Right forelimb (tissue), 1 donor: ENCODE data around the gene WWOX.
A peak's percentile ranks its signal among the peaks of the same experiment; 100 is the strongest.
"Not testable (repeated sequence)": the region's sequence is repeated elsewhere in the genome, so short reads cannot be mapped to it uniquely, and the experiment has no call there.

Source experiments
- DNase-seq: peaks from one replicate; pipeline ENCODE4 v3.0.0-alpha.2; 2018

Gene WWOX

GRCh38 chr16:79012671-79013434 is 913.4 kb downstream of the WWOX start:
- DNase-seq, result no peak

DNA sequence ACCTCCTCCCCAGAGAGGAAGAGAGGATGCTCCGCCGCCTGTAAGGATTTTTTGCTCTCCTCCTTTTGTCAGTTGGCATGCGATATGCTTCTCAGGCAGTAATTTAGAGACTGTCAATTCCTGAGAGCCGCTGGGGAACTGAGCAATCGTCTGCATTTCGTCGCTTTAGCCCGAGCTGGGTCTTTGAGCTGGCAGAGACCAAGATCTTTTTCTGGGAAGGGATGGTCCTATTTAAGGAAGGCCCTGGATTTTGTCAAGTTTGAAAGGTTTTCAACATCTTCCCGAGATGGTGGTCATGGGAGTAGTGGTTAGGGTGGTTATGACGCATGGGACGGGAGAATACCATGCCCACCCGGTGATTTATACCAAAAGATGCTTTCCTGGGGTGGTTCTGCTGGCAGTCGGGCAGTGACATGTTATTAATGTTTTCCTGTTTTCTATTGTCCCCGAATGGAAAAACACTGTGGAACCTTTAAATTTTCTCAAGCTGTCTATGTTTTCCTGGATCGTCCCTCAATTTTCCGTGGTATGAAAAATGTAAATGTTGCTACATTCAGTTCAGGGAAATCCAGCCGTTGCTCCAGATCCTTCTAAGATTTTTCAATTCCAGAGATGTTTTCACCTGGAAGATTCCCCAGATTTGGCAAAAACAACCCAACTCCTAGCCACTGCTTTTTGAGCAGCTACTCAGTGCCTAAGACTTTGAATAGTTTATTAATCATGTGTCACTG is 914.6 kb downstream of the WWOX start:
- peak; percentile 46 for DNase-seq

GRCh38 chr16:79018650-79019429 is 919.4 kb downstream of the WWOX start:
- no peak for DNase-seq

DNA sequence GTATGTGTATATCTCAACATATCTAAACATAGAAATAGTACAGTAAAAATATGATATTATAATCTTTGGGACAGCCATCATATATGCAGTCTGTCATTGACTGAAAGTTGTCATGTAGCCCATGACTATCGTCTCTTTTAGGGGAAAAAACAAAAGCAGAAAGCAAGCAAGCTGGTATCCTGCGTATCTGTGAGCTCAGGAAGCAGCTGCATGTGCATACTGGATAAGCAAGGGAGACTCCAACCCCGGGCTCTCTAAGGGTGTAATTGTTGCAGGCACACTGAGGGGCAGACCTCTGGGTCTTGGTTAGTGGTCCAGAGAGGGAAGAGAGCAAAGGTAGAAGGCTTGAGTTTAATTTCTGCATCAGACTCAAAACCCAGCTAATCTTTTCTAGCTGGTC is 920.0 kb downstream of the WWOX start:
- no peak for DNase-seq

DNA sequence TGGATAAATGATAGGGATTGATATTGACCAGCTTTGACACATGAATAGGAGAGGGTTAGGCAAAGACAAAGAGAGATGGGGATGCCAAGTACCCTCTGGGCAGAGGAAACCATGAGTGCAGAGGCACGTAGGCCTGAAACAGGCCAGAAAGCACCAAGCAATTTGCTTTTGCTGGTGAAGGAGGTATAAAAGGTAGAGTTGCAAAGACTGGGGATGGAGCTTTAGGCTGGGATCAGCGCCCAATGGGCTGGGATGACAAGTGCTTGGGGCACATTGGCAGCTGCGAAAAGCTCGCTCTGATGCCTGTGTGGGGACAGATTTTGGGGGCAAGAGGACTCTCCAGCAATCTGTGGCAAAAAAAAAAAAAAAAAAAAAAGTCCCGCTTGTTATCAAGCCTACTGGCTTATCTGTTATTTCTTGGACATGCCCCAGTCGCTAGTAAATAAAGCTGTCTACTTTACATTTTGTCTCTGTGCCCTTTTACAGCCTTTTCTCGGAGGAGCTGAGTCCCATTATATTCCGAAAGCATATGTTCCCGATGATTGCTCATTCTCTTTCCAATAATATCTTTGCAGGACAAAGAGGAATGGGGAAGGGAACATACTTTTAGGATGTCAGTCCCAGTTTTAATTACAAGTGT is 922.7 kb downstream of the WWOX start:
- no peak for DNase-seq

DNA sequence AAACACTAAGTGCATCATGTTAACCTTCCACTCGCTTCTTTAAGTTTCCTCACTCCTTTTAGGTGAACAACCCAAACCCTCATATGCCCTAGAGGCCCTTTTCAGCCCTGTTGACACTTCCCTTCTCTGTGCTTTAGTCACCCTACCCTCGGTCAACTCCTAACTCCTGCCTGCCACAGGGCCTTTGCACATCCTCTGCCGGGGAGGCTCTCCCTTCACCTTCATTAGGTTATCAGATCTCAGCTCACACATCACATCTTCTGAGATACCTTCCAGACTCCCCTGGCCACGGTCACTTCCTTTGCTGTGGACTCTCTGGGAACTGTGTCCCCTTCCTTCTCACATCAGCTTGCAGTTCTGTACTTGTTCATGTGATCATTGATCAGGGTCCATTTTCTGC is 926.7 kb downstream of the WWOX start:
- no peak for DNase-seq

DNA sequence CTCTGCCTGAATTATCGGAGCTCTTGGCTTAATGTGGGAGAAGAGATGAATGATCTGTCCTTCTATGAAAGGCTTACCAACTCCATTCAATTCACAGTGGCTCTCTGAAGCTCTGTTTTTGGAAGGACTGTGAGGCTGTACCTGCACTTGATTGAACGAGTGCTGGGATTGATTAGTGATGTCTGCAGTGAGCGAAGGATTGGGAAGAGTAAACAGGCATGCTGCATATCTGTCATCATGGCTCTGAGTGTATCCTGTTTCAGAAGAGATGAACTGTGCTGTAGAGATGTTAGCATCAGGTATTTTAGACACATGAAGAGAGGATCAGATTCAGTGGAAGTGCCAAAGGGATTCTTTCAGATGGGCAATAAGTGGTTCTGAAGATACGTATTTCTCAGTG is 937.1 kb downstream of the WWOX start:
- no peak for DNase-seq

DNA sequence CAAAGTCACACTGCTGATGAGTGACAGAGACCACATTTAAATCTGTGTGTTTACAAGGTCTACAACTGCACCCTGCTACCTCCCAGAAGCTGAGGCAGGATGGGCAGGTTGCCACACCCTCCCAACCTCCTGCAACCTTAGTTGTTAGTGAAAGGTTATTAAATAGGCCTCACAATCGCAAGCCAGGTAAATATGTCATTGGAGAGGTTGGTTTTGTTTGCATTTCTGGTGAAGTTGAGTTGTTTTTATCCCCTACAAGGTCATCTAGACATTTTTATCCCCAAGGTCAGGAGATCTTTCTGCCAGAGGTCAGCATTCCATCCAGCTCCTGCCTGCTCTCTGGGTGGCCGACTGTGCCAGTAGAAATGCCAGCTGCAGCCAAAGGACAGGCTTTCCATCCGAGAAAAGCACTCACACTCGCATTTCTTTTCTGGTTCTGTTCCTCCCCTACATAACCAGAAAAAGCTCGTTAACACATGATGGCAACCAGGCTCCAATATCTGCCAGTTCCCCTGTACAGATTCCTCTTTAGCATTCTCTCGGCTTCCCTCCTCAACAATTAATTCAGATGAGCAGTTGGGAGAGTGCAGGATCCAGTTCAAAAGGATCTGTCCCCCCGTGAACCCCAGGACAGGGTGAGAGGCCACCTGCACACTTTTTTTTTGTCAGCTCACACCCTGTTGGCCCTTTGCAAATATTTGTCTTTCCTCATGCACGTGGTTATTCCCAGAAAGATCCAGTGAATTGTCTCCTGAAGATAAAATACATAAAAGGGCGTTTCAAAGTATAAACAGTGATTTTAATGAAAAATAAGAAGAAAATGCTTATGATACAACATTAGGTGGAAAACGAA is 938.3 kb downstream of the WWOX start:
- no peak for DNase-seq

GRCh38 chr16:79041206-79041605 is 941.8 kb downstream of the WWOX start:
- DNase-seq, result no peak

DNA sequence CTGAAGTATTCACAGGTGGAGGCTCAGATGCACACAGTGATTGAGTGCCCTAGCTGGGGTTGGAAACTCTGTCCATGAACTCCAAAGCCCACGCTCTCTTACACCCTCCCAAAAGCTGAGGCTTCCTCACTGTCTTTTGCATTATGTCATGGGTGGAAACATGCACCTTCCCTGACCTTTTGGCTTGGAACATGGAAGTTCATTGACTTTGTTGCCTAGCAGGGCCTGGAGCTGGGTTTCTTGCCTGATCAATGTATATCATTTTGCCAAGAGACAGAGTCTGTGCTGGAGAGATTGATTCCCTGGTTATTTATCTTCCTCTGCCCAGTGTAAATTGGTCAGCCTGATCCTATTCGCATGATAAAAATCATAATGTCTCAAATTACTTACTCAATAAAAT is 942.7 kb downstream of the WWOX start:
- DNase-seq, result no peak

- DNase-seq, result no peak
Measured at GRCh38 chr16:79042886-79043285, 943.4 kb downstream of the WWOX start.

- DNase-seq, result no peak
Measured at GRCh38 chr16:79045191-79045590, 945.7 kb downstream of the WWOX start.

GRCh38 chr16:79047337-79047736 is 947.9 kb downstream of the WWOX start:
- DNase-seq, result no peak

- no peak for DNase-seq
Measured at GRCh38 chr16:79049040-79049439, 949.6 kb downstream of the WWOX start.

- DNase-seq, result no peak
Measured at GRCh38 chr16:79050063-79050462, 950.6 kb downstream of the WWOX start.

DNA sequence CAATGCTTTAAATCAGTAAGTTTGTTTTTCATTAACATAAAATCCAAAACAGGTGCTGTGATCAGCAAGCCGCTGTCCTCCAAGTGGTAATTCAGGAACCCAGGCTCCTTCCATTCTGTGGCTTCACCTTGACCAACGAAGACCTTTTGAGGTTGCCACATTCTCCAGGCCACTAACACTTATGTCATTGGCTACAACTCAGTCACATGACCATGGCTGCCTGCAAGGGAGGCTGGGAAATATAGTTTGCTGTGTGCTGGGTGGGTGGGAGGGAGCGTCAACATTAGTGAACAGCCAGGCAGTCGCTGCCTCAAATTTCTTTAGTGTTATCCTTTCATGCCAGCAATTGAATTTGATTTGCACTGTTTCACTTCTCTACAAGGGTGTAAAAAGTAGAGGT is 951.9 kb downstream of the WWOX start:
- no peak for DNase-seq

GRCh38 chr16:79052198-79052597 is 952.7 kb downstream of the WWOX start:
- DNase-seq, result not testable (repeated sequence)

GRCh38 chr16:79053577-79053976 is 954.1 kb downstream of the WWOX start:
- DNase-seq, result no peak

DNA sequence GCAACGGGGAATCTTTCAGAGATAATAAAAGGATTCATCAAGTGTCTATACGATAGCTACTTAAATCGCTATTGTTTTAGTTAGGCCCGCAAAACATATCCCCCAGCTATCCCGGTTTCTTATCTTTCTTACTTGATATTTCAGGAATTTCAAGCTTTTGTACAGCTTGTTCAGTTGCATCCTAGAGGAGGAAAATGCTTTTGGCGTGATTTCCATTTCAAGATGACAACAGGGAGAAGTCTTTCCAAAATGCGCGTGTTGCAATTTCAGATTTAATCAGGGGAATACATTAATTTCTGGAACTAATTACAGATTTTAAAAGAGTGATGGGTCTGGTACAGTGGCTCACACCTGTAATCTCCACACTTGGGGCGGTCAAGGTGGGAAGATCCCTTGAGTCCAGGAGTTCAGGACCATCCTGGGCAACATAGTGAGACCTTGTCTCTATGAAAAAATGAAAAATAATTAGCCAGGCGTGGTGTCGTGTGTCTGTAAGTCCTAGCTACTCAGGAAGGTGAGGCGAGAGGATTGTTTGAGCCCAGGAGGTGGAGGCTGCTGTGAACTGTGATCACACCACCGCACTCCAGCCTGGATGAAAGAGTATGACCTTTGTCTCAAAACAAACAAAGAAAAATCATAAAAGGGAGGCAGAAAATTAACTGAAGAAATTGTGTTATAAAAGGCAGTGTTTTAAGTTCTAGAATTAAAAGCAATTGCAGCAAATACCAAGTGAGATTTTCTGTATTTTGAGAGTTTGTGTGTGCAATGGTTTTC is 954.9 kb downstream of the WWOX start:
- DNase-seq, result no peak

- no peak for DNase-seq
Measured at GRCh38 chr16:79055251-79055970, 956.0 kb downstream of the WWOX start.

- no peak for DNase-seq
Measured at GRCh38 chr16:79061181-79061580, 961.7 kb downstream of the WWOX start.
